HG02678 (cell line): ENCODE measurements around the gene CUL5.
"Not testable (repeated sequence)": the region's sequence is repeated elsewhere in the genome, so short reads cannot be mapped to it uniquely, and the experiment has no call there.

Experiments used
- ATAC-seq: cut with Tn5 transposase; IDR thresholded peaks from one replicate; pipeline ENCODE4 v1.9.1; 2021; ENCODE audit warnings: mild to moderate bottlenecking, moderate library complexity; ENCODE audit not compliant: unreplicated experiment

Gene CUL5

DNA sequence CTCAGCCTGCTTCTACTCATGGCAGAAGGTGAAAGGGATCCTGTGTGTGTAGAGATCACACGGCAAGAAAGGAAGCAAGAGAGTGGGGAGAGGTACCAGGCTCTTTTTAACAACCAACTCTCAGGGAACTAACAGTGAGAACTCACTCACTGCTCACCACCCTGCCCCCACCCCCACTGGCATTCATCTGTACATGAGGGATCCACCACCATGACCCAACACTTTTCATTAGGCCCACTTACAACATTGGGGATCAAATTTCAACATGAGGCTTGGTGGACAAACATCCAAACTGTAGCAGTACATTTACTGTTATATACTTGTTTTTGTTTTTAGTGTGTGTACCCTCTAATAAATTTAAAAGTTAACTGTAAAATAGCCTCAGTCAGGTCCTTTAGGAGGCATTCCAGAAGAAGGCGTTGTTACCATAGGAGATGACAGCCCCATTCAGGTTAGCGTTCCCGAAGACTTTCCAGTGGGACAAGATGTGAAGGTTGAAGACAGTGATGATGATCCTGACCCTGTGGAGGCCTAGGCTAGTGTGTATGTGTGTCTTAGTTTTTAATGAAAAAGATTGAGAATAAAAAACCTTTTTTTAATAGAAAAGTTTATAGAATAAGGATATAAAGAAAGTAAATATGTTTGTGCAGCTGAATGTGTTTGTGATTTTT lies 11.3 kb downstream of the CUL5 start:
- ATAC-seq = no peak

DNA sequence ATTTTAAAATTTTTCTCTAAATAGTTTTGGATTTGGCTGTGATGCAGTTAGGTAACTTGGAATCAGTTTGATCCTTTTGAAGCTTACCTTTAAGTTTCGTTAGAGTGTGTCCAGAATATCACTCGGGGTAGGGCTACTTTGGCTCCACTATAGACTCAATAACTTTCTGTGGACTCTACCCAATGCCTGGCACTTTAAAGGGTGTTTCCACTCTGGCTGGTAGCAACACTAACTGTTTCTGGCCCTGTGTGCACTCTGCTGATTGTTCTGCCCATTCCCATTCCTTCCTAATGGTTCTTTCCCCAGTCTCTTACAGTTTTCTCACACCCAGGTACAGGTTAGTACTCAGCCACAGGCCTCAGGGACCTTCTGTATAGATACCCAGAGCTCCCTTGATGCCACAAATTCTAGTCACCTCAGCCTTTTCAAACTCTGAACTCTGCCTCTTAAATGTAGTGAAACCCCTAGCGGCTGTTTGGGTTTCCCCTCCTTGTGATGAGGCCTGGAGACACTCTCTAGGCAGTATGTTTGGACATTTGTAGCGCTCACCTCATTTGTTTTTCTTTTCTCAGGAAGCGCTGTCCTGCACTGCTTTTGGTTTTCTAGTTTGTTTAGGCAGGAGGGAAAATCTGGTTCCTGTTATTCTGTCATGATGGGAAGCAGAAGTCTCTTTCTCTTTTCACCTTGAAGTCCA lies 16.8 kb downstream of the CUL5 start:
- peak; percentile 98 for ATAC-seq

DNA sequence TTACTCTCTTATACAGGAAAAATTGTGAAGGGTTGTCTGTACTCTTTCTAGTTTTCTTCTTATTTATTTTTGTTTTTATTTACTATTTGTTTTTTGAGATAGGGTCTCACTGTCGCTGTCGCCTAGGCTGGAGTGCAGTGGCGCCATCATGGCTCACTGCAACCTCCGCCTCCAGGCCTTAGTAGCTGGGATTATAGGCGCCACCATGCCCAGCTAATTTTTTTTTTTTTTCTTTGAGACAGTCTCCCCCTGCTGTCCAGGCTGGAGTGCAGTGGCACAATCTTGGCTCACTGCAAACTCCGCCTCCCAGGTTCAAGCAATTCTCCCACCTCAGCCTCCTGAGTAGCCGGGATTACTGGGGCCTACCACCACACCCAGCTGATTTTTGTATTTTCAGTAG lies 18.4 kb downstream of the CUL5 start:
- ATAC-seq = no peak

DNA sequence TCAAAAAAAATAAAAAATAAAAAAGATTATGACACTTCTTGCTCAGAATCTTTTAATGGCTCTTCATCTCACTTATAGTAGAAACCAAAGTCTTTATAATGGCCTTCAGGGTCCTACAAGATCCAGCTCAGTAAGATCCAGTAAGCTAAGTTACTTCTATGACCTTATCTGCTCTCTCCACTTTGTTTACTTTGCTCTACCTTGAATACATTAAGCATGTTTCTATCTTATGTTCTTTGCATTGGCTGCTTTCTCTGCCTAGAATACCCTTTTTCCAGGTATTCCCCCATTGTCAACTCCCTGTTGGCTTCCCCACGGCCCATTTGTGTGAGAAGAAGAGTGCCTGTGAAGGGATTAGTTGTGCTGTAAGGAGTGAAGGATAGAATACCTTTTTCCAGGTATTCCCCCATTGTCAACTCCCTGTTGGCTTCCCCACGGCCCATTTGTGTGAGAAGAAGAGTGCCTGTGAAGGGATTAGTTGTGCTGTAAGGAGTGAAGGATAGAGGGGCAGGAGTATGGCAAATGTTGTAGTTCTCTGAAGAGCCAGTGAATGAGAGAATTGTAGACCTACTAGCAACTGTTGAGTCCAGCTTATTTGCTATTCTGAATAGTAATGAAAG lies 20.2 kb downstream of the CUL5 start:
- not testable (repeated sequence) for ATAC-seq

DNA sequence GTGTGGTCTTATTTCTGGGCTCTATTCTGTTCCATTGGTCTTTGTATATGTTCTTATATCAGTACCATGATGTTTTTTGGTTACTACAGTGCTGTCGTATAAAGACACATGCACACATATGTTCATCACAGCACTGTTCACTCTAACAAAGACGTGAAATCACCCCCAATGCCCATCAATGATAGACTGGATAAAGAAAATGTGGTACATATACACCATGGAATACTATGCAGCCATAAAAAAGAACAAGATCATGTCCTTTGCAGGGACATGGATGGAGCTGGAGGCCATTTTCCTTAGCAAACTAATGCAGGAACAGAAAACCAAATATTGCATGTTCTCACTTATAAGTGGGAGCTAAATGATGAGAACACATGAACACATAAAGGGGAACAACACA lies 22.9 kb downstream of the CUL5 start:
- ATAC-seq = not testable (repeated sequence)

DNA sequence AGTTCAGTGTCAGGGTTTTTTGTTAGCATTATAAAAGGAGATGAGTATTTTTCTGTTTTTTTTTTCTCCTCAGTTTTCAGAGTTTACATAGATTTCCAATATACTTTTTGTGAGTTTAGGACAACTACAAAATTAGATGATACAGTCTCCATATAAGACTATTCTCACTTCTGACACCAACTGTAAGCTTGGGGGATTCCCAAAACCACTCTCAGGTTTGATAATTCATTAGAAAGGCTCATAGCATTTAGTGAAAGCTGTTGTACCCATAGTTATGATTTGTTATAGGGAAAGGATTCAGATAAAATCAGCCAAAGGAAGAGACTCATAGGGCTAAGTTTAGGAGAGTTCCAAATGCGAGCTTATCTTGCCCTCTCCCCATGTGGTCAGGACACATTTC lies 24.1 kb downstream of the CUL5 start:
- ATAC-seq = no peak

DNA sequence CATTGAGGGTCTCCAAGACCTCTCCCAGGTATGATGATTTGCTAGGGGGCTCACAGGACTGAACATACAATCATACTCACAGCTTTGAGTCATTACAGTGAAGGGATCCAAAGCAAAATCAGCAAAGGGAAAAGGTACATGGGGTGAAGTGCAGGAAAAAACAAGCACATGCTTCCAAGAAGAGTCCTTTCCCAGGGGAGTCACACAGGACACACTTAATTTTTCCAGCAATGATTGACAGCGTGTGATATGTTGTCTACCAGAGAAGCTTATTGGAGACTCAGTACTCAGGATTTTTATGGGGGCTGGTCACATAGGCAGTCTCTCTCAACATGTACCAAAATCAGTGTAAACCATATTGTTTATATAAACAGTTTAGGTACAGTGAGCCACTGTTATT lies 25.3 kb downstream of the CUL5 start:
- no peak for ATAC-seq

DNA sequence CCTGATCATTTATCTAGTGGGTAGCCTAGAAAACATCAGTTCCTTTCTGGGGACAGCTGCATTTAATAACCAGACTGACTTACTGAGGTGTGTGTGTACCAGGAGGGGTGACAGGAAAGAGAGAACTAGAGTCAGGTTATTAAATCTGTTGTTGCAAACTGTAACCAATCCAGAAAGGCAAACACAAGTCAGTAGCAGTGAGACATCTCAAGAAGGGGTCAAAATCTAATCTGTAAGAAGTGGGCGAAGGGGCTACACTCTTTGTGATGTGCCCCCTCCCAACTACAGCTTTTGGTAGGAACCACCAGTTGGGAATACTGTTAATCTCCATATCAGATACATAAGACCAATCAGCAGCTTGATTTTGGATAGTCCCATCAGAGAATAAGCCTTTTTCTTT lies 26.3 kb downstream of the CUL5 start:
- ATAC-seq = no peak

DNA sequence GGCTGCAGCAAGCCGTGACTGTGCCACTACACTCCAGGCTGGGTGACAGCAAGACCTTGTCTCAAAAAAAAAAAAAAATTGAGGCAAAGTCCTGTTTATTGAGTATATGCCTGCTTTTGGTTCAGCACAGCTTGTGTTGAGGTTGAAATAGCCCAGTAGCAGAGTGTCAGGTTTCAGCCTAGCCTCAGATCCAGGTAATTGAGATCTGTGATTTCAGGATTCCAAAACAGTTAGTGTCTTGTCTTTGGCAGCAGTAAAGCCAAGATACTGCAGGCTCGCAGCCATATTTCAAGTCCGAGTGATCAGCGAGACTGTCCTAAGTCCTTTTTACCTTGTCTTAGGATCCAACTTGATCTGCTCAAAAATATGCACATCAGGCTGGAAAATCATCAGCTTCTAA lies 27.0 kb downstream of the CUL5 start:
- ATAC-seq = no peak

DNA sequence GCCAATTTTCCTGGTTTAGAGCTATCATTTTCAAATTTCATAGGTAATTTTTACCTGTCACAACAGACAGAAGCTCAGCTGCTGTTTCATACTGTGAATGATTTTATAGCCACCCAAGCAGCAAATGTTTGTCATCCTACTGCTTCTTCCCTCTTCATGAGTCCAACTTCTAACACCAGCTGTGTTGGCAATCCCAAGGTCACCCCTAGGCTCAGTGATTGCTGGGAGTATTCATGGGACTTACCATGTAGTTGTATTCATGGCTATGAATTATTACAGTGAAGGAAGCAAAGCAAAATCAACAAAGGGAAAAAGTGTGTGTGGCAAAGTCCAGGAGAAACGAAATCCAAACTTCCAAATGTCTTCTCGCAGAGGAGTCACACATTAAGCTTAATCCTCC lies 28.5 kb downstream of the CUL5 start:
- no peak for ATAC-seq

DNA sequence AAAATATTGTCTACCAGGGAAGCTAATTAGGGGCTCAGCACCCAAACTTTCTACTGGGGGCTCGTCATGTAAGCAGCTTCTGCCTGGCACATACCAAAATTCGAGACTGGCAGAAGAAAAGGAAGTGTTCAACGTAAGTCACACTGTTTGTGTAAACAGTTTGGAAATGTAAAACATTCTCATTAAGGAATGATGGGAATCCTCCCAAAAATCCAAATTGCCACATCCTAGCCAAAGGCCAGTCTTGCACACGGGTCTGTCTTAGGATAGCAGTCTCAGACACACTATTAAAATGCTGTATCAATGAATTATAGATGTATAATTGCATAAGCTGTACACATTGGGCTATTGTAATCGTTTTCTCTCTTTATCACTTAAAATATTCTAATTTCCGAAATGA lies 28.9 kb downstream of the CUL5 start:
- ATAC-seq = no peak

DNA sequence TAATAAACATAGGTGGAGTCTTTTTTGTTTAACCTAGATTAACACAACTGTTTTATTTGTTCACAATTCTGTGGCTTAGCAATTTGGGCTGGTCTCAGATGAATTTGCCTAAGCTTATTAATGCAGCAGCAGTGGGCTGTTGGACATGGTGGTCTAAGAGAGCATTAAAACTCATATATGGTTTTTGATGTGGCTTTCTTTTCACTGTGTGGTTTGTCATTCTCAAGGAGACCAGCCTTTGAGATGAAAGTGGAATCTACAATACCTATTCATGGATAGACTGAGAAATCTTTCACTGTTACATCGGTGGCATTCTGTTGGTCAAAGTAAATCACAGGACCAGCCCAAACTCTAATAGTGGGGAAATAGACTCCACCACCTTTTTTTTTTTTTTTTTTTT lies 39.6 kb downstream of the CUL5 start:
- no peak for ATAC-seq

DNA sequence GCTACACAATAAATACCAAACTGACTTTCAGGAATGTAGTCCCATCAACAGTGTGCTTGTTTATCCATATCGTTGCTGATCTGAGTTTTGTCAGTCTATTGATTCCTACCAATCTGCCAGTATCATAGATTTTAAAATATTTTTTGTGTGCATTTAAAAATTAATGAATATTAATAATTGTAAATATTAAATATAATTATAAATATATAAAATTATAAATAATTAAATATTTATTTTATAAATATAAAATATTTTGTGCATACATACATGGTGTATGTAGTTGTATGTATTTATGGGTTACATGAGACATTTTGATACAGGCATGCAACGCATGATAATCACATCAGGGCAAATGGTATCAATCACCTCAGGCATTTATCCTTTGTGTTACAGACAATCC lies 53.6 kb downstream of the CUL5 start:
- no peak for ATAC-seq

DNA sequence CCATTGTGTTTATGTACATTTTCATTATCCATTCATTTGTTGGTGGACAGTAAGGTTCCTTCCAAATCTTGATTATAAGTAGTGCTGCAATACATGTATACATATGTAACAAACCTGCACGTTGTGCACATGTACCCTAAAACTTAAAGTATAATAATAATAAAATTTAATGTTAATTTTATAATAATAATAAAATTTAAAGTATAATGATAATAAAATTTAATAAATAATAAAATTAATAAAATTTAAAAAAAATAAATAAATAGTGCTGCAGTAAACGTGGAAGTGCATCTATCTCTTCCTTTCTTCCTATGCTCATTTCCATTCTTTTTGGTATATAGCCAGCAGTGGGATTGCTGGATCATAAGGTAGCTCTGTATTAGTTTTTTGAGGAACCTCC lies 54.7 kb downstream of the CUL5 start:
- no peak for ATAC-seq

DNA sequence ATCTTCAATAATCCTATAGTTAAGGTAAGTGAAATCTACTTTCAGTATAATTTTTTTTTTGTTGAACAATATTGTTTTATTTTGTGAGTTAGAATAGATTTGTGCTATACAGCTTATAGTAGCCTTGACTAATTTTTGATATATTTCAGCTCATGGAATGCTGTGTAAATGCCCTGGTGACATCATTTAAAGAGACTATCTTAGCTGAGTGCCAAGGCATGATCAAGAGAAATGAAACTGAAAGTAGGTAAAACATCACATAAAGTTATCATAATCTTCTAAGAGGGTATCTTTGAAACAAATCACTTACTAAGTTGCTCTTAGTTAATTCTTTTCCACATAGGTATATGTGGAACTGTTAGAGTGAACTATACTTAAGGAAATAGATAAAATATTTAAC lies 61.2 kb downstream of the CUL5 start:
- peak; percentile 66 for ATAC-seq

DNA sequence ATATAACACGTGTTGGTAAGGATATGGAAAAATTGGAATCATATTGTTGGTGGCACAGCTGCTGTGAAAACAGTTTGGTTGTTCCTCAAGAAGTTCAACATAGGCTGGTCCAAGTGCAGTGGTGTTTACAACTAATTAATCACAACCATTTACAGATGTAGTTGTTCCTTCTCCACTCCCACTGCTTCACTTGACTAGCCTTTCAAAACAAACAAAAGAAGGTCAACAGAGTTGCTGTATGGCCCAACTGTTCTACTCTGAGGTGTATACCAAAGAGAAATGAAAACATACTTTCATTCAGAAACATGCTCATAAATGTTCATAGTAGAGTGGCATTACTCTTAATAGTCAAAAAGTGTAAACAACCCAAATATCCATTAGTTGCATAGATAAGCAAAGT lies 76.1 kb downstream of the CUL5 start:
- ATAC-seq = no peak

DNA sequence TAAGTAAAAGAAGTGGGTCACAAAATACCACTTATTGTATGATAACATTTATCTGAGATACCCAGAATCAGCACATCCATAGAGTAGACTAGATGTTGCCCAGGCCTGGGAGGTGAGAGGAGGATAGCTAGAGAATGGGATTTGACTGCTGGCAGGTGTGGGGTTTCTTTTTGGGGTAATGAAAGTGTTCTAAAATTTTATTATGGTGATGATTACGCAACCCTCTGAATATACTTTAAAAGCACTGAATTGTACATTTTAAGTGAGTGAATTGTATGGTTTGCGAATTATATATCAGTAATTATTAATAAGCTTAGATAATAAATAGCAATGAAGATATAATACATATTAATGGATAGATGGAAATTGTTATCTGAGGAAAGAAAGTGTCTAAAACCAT lies 77.0 kb downstream of the CUL5 start:
- no peak for ATAC-seq

DNA sequence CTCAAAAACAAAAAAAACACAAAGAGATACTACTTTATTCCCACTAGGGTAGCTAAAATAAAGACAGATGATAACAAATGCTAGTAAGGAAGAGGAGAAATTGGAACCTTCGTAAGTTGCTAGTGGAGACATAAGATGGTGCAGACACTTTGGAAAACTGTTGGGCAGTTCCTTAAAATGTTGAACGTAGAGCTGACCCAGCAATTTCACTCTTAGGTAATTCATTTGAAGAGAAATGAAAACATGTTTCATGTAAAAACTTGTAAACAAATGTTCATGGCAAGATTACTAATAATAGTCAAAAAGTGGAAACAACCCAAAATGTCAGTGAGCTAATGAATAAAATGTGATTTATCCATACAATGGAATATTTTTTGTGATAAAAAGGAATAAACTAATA lies 83.4 kb downstream of the CUL5 start:
- ATAC-seq = no peak

DNA sequence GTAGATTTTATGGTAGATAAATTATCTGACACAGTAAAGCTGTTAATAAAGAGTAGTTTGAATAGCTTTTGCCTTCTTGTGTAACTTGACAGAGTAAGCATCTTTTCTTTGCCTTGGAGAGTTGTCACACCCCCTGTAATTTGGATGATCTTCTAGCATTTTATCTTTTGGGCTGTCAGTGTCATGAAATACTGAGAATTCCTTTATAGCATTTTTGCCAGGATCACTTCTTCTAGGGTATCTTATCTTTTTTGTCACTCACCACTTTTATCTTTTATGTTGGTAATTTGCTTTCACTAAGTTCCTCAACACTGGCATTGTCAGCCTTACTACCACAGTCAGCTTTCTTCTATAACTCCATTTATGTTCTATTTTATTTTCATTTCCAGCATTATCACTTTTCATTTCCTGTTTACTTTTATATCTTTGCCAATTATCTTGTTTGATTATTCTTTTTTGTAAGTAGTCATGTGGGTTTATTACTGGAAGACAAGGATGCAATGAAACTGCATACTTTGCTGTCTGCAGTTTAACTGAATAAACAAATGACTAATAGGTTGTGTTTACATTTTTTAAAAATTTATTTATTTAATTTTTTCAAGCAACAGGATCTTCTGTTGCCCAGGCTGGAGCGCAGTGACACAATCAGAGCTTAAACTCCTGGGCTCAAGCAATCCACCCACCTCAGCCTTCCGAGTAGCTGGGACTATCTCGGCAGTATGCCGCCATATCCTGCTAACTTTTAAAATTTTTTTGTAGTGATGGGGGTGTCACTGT lies 84.6 kb downstream of the CUL5 start:
- no peak for ATAC-seq

DNA sequence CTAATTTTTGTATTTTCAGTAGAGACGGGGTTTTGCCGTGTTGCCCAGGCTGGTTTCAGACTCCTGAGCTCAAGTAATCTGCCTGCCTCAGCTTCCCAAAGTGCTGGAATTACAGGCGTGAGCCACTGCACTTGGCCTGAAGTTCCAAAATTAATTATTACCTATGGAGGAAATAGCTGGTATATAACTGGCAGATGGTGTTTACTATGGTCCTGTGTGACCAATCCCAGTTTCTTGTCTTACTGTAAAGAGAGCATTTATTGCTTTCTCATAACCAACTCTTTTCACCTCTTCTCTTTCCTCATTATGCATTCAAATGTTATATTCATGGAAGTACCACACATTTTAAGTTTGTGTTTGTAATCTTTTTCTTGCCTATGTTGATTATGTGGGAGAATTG lies 88.5 kb downstream of the CUL5 start:
- no peak for ATAC-seq

DNA sequence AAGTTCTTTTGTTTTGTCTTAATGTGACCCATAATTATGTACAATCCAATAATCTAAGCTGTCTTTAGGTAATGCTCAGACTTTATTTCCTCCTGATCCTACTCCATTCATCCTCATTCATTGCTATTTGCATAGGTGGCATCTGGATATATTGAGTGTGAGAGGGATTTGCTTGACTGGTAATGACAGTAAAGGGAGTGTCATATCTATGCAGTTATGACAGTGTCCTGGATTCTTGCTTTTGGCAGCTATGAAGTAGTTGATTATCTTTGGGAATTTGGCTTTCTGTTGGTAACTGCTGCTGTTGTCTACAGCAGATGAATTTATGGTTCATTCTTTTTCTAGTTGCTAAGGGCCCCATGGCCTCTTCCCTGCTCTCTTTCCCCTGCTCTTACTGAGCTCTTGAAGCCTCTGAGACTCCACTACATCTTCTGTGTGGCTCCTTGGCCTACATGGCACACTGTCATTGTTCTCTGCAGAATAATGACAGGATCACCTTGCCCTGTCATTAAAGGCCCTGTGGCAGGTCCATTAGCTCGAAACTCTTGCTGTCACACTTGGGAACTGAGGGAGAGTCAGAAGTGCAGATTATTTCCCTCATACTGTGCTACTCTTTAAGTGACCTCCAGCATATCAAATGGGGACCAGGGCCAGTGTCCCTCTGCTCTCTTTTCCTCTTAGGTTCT lies 92.5 kb downstream of the CUL5 start:
- ATAC-seq = no peak
